Spleen (tissue), 11 donors: ENCODE data around the gene SDHAF2. TPM values are rescaled to one million over a fixed set of nuclear protein-coding genes. Genes with fewer than 3 reads are reported as not detected.
A peak's percentile ranks its signal among the peaks of the same experiment; 100 is the strongest.

Experiments
- DNase-seq: peaks from one replicate; pipeline ENCODE4 v3.0.0-alpha.2; 2020
- H3K27ac ChIP-seq, 8 donors: fragments of 200-600 bp; sonication (generic) in 7 of 8; 1 replicate in 4 of 8; 2 replicates in 4 of 8; pipeline versions ENCODE4 v1.5.0 to v1.8.0; 2016 to 2021; ENCODE audit warnings: inconsistent platforms in 4 of 8, mild to moderate bottlenecking in 4 of 8, moderate library complexity in 1 of 8
- H3K27me3 ChIP-seq, 7 donors: fragments of 200-600 bp; sonication (generic) in 6 of 7; replicated peaks in 1 of 7; 1 replicate in 4 of 7; 2 replicates in 3 of 7; pipeline versions ENCODE4 v1.5.0 to v1.8.0; 2016 to 2021; ENCODE audit warnings: inconsistent platforms in 3 of 7, mild to moderate bottlenecking in 1 of 7
- H3K36me3 ChIP-seq, 6 donors: fragments of 200-600 bp; sonication (generic) in 5 of 6; 1 replicate in 4 of 6; 2 replicates in 2 of 6; pipeline versions ENCODE4 v1.5.0 to v1.8.0; 2016 to 2021; ENCODE audit warnings: inconsistent platforms in 2 of 6
- H3K4me1 ChIP-seq, 6 donors: fragments of 200-600 bp; sonication (generic) in 5 of 6; 1 replicate in 3 of 6; 2 replicates in 3 of 6; pipeline versions ENCODE4 v1.5.0 to v1.8.0; 2016 to 2021; ENCODE audit warnings: inconsistent platforms in 3 of 6
- H3K4me3 ChIP-seq, 8 donors: fragments of 200-600 bp; sonication (generic) in 7 of 8; 1 replicate in 4 of 8; 2 replicates in 4 of 8; pipeline versions ENCODE4 v1.5.0 to v1.8.0; 2016 to 2021; ENCODE audit warnings: inconsistent platforms in 4 of 8, mild to moderate bottlenecking in 4 of 8, moderate library complexity in 2 of 8
- H3K9me3 ChIP-seq, 8 donors: fragments of 200-600 bp; sonication (generic) in 7 of 8; 1 replicate in 4 of 8; 2 replicates in 4 of 8; pipeline versions ENCODE4 v1.5.0 to v1.8.0; 2016 to 2021; ENCODE audit warnings: inconsistent platforms in 4 of 8
- CTCF ChIP-seq, 11 experiments: fragments of 200-600 bp in 7 of 11; fragments of 450-650 bp in 4 of 11; sonication (generic) in 4 of 11; IDR thresholded peaks in 8 of 11; conservative IDR thresholded peaks in 3 of 11; 1 replicate in 7 of 11; 2 replicates in 4 of 11; pipeline versions ENCODE4 v1.4.0 to v1.8.0; 2016 to 2021; ENCODE audit warnings: antibody characterized with exemption in 11 of 11, inconsistent platforms in 4 of 11, mild to moderate bottlenecking in 1 of 11
- POLR2A ChIP-seq, 3 donors: fragments of 450-650 bp; IDR thresholded peaks; one replicate each; pipeline ENCODE4 v1.5.1; 2017; ENCODE audit warnings: antibody characterized with exemption in 3 of 3, mild to moderate bottlenecking in 1 of 3
- POLR2AphosphoS5 ChIP-seq, 3 donors: sonication (generic); formaldehyde crosslinking; IDR thresholded peaks; one replicate each; pipeline ENCODE4 v1.5.1; 2017; ENCODE audit warnings: antibody characterized with exemption in 3 of 3
- WGBS, 5 donors: extraction: QIAGEN DNeasy Blood & Tissue Kit in 3 of 5; methylation state at CpG; one replicate each; pipeline versions ENCODE4 v1.1.5 to v1.1.7; 2013 to 2018; 5-methylcytosine and 5-hydroxymethylcytosine counted together
- intact Hi-C: fragments of 100-400 bp; cut with DNase I; formaldehyde crosslinking; loops from one replicate; pipeline ENCODE4 v1.15.0; 2023; ENCODE audit warnings: low total_unique reads
- polyA plus RNA-seq, 3 donors: library from polyadenylated mRNA; stranded (reverse); fragments of 200-250 nt; gene quantifications; one replicate each; pipeline ENCODE4 v1.2.1, GENCODE V29; 2013
- total RNA-seq, 7 donors: library from RNA; depleted of rRNA in 3 of 7; stranded (reverse); fragments of >200 nt in 3 of 7; fragmentation: NEBNext Ultra II Directional in 4 of 7; extraction: Animal tissue kit (Norgen Biotek cat#: 25700) in 4 of 7; gene quantifications; one replicate each; pipeline versions ENCODE4 v1.1.0 to v1.2.1, GENCODE V29; 2016 to 2021
- donor health status: healthy with polysubstance abuse.
- donor health status: DM: no; HTN: no; CAD: no; lungs with moderate emphysema.
- donor health status: DM: no; HTN: no; CAD: no.
- donor health status: Bipolar disorder and iron deficiency.
- donor health status: healthy.
- donor health status: DM: no; HTN: no; CAD: no.
- donor health status: DM: yes; HTN: yes; CAD: no.

Gene SDHAF2
- total and polyA plus RNA-seq, 10 donors = 39.8 to 74.2 (median 53.6) TPM

GRCh38 chr11:61480261-61480993 lies 50.5 kb downstream of the SDHAF2 start:
- peaks cover 0 to 26% (median 6%) of the 10 kb centered on the region in 7 donors for H3K27me3 ChIP-seq
- WGBS, 5 donors = 84 to 91% (median 87%) methylated on average over 15 of the region's 15 CpGs
- peaks cover 0 to 25% (median 13%) of the 10 kb centered on the region in 6 donors for H3K4me1 ChIP-seq
- H3K36me3 ChIP-seq = peaks cover 0 to 8% (median 0%) of the 10 kb centered on the region in 6 donors
- intact Hi-C loops = no loop called here
- H3K4me3 ChIP-seq = no peak overlapping the region
- H3K27ac ChIP-seq = no peak overlapping the region
- TF ChIP-seq POLR2A (IDR thresholded peaks at IDR 0.05) (no peak), CTCF (IDR thresholded peaks at IDR 0.05 in 8 of 11, conservative IDR thresholded peaks at IDR 0.05 in 3 of 11) (no peak), POLR2AphosphoS5 (IDR thresholded peaks at IDR 0.05) (no peak)
- no peaks in the 10 kb centered on the region for H3K9me3 ChIP-seq
- no peak for DNase-seq

GRCh38 chr11:61480994-61481335 lies 51.0 kb downstream of the SDHAF2 start:
- Histone ChIP-seq H3K9me3 (no peaks in the 10 kb centered on the region), H3K36me3 (peaks cover 0 to 9% (median 0%) of the 10 kb centered on the region in 6 donors), H3K4me1 (peaks cover 0 to 25% (median 13%) of the 10 kb centered on the region in 6 donors), H3K27me3 (peaks cover 0 to 26% (median 6%) of the 10 kb centered on the region in 7 donors), H3K4me3 (no peak overlapping the region), H3K27ac (no peak overlapping the region)
- no peak for DNase-seq
- intact Hi-C loops = no loop called here
- 42 to 54% (median 45%) methylated on average over 6 to 7 of the region's 7 CpGs for WGBS, 5 donors
- no peak for TF ChIP-seq POLR2AphosphoS5 (IDR thresholded peaks at IDR 0.05)
- no peak for TF ChIP-seq POLR2A (IDR thresholded peaks at IDR 0.05)
- no peak for TF ChIP-seq CTCF (IDR thresholded peaks at IDR 0.05 in 8 of 11, conservative IDR thresholded peaks at IDR 0.05 in 3 of 11)

DNA sequence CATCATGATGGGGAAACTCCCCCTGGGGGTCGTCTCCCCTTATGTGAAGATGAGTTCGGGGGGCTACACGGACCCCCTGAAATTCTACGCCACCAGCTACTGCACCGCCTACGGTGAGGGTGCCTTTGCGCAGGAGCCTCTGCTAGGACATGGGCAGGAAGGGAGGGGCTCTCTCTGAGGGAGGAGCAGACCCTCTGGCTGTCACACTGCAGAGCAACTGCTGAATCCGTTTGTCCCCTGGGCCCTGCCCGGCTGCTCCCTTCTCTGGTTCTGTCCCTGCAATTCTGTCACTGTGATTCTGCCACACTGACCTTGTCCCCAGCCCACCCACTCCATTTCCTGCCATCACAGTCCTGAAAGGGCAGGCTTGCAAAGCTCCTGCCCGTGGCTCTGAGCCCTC lies 51.9 kb downstream of the SDHAF2 start:
- peaks cover 0 to 25% (median 13%) of the 10 kb centered on the region in 6 donors for H3K4me1 ChIP-seq
- peaks cover 0 to 10% (median 0%) of the 10 kb centered on the region in 6 donors for H3K36me3 ChIP-seq
- H3K4me3 ChIP-seq = no peak overlapping the region
- no peak for TF ChIP-seq POLR2AphosphoS5 (IDR thresholded peaks at IDR 0.05)
- intact Hi-C loops = no loop called here
- peaks cover 0 to 26% (median 6%) of the 10 kb centered on the region in 7 donors for H3K27me3 ChIP-seq
- no peaks in the 10 kb centered on the region for H3K9me3 ChIP-seq
- no peak overlapping the region for H3K27ac ChIP-seq
- DNase-seq = no peak
- WGBS, 5 donors = 33 to 79% (median 67%) methylated on average over 3 to 10 of the region's 10 CpGs

DNA sequence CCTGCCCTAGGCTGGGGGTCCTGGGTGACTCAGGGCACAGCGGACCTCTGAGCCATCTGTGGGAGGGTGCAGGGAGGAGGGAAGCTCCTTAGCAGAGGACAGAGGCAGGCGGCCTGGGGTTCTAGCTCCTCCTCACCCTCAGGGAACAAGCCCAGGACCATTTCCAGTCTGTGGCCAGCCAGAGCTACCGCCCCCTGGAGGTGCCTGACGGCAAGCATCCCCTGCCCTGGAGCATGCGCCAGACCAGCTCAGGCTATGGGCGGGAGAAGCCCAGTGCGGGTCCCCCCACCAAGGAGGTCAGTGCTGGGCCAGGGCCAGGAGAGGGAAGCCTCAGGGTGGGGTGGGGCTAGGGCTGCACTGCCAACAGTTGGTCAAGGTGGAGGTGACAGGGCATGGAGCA lies 52.6 kb downstream of the SDHAF2 start:
- Histone ChIP-seq H3K36me3 (peaks cover 0 to 14% (median 0%) of the 10 kb centered on the region in 6 donors), H3K27ac (no peak overlapping the region), H3K9me3 (no peaks in the 10 kb centered on the region), H3K4me3 (no peak overlapping the region), H3K27me3 (peaks cover 0 to 26% (median 6%) of the 10 kb centered on the region in 7 donors), H3K4me1 (peaks cover 0 to 20% (median 9%) of the 10 kb centered on the region in 6 donors)
- no peak for DNase-seq
- intact Hi-C loops = no loop called here
- TF ChIP-seq POLR2AphosphoS5 (IDR thresholded peaks at IDR 0.05) = no peak
- TF ChIP-seq CTCF (IDR thresholded peaks at IDR 0.05 in 8 of 11, conservative IDR thresholded peaks at IDR 0.05 in 3 of 11) = peak in 6 of 11 experiments; percentile 21 to 57 (median 35)
- 20 to 60% (median 42%) methylated on average over 1 to 7 of the region's 7 CpGs for WGBS, 5 donors
